ENCODE measurements around the gene GPAT2.
"Not testable (repeated sequence)": the region's sequence is repeated elsewhere in the genome, so short reads cannot be mapped to it uniquely, and the experiment has no call there.

GPAT2 gene

GRCh38 chr2:96034792-96035191 is at the start of gene GPAT2:
Gene GPAT2 (minus strand): TSS chr2:96034916. CDS start chr2:96032359, 2,557 bp downstream.
- not testable (repeated sequence) for H3K9me3 ChIP-seq (ENCODE audit: control insufficient read depth, insufficient read depth, low read length); H3K36me3 ChIP-seq (ENCODE audit: control insufficient read depth, insufficient read depth, low read length); H3K27me3 ChIP-seq (ENCODE audit: control insufficient read depth, insufficient read depth, low read length); H3K9ac ChIP-seq (ENCODE audit: low read depth, low read length); H3K4me3 ChIP-seq (ENCODE audit: low read depth, low read length); H3K4me1 ChIP-seq (ENCODE audit: control insufficient read depth, insufficient read depth, low read length)

DNA sequence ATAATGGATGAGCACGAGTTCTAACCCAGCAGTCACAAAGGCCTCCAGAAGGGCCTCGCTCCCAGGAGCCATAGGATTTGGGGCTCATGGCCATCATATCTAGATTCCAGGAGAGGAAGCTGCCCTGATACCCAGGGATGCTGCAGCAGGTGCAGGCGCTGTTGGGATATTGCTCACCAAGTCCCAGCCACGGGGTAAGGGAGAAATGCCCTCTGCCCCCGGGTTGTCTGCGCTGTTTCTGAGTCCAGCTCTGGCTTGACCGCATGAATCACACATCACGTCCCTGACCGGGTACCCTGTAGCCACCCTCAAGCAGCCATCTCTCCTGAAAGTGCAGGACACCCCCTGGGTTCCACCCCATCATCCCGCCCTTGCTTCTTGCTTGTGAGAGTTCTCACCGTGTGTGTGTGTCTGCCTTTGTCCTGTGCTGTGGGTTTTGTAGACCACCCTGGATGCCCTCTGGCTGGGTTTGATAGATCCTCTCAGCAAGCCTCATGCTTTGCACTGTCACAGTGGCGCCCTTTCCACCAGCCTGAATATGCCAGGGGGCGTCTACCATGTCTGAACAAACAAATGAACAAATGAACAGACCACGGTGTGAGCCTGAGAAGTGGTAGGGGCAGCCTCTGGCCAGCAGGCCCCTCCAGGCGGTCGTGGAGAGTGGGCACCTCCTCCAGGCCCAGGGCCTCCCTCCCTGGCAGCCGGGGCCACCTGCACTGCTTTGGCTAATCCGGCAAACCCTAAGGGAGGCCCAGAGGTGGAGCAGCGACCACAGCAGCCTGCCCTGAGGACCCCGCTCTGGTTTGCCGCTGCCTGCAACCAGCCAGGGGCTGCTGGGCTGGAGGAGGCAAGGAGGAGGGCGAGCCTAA is 49.5 kb upstream of the GPAT2 start:
- Histone ChIP-seq H3K4me1 (ENCODE audit: control insufficient read depth, insufficient read depth, low read length) (no peaks in the 10 kb centered on the region), H3K4me3 (ENCODE audit: low read depth, low read length) (no peak overlapping the region), H3K36me3 (ENCODE audit: control insufficient read depth, insufficient read depth, low read length) (no peaks in the 10 kb centered on the region), H3K27me3 (ENCODE audit: control insufficient read depth, insufficient read depth, low read length) (no peaks in the 10 kb centered on the region), H3K9ac (ENCODE audit: low read depth, low read length) (no peak overlapping the region), H3K9me3 (ENCODE audit: control insufficient read depth, insufficient read depth, low read length) (no peaks in the 10 kb centered on the region)

DNA sequence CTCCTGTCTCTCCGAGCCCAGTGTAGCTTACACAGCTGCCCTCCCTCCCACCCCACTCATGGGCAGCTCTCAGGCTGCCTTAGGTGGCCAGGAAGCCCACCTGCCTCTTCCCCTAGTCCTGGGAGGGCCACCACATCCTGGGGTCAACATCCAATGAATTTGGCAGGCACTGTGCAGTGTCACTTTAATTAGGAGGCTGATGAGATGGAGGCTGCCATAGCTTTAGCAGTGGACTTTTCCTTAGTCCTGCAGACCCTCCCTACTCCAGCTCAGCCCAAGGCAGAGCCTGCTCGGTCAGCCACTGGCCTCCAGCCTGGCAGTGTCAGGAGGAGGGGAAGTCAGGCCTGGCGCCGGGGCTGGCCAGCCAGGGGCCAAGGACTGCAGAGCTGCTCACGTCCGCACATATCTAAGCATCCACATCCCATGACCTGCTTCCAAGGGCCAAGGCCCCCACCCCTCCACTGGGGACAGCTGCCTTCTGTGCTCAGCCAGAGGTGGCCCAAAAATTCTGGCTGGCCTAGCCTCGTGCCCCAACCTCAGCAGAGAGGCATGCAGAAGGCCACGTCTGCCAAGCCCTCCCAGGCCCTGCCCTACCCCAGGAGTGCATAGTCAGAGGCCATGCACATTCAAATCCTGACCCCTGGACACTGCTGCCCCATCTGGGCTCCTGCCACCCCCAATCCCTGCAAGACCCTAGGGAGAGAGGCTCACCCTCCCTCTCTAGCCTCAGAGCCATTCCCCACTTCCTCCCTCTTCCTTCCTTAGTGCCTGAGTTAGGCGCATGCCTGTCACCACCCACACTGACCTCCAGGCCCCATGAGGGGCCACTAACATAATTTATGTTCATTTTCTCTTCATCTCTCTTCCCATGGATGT is 48.6 kb upstream of the GPAT2 start:
- Histone ChIP-seq H3K27me3 (ENCODE audit: control insufficient read depth, insufficient read depth, low read length) (no peaks in the 10 kb centered on the region), H3K36me3 (ENCODE audit: control insufficient read depth, insufficient read depth, low read length) (no peaks in the 10 kb centered on the region), H3K9me3 (ENCODE audit: control insufficient read depth, insufficient read depth, low read length) (no peaks in the 10 kb centered on the region), H3K4me1 (ENCODE audit: control insufficient read depth, insufficient read depth, low read length) (no peaks in the 10 kb centered on the region), H3K4me3 (ENCODE audit: low read depth, low read length) (no peak overlapping the region), H3K9ac (ENCODE audit: low read depth, low read length) (no peak overlapping the region)

- H3K9me3 ChIP-seq (ENCODE audit: control insufficient read depth, insufficient read depth, low read length), result no peaks in the 10 kb centered on the region
- H3K27me3 ChIP-seq (ENCODE audit: control insufficient read depth, insufficient read depth, low read length), result no peaks in the 10 kb centered on the region
- H3K4me3 ChIP-seq (ENCODE audit: low read depth, low read length), result no peak overlapping the region
- no peaks in the 10 kb centered on the region for H3K36me3 ChIP-seq (ENCODE audit: control insufficient read depth, insufficient read depth, low read length)
- no peaks in the 10 kb centered on the region for H3K4me1 ChIP-seq (ENCODE audit: control insufficient read depth, insufficient read depth, low read length)
- H3K9ac ChIP-seq (ENCODE audit: low read depth, low read length), result no peak overlapping the region
Measured at GRCh38 chr2:96082211-96083063, 47.7 kb upstream of the GPAT2 start.

- H3K4me3 ChIP-seq (ENCODE audit: low read depth, low read length), result no peak overlapping the region
- no peak overlapping the region for H3K9ac ChIP-seq (ENCODE audit: low read depth, low read length)
- no peaks in the 10 kb centered on the region for H3K4me1 ChIP-seq (ENCODE audit: control insufficient read depth, insufficient read depth, low read length)
- H3K9me3 ChIP-seq (ENCODE audit: control insufficient read depth, insufficient read depth, low read length), result no peaks in the 10 kb centered on the region
- no peaks in the 10 kb centered on the region for H3K36me3 ChIP-seq (ENCODE audit: control insufficient read depth, insufficient read depth, low read length)
- no peaks in the 10 kb centered on the region for H3K27me3 ChIP-seq (ENCODE audit: control insufficient read depth, insufficient read depth, low read length)
Measured at GRCh38 chr2:96081042-96081441, 46.3 kb upstream of the GPAT2 start.

- H3K9me3 ChIP-seq (ENCODE audit: control insufficient read depth, insufficient read depth, low read length), result no peaks in the 10 kb centered on the region
- H3K27me3 ChIP-seq (ENCODE audit: control insufficient read depth, insufficient read depth, low read length), result no peaks in the 10 kb centered on the region
- no peak overlapping the region for H3K9ac ChIP-seq (ENCODE audit: low read depth, low read length)
- no peak overlapping the region for H3K4me3 ChIP-seq (ENCODE audit: low read depth, low read length)
- H3K36me3 ChIP-seq (ENCODE audit: control insufficient read depth, insufficient read depth, low read length), result no peaks in the 10 kb centered on the region
- no peaks in the 10 kb centered on the region for H3K4me1 ChIP-seq (ENCODE audit: control insufficient read depth, insufficient read depth, low read length)
Measured at GRCh38 chr2:96075199-96075771, 40.6 kb upstream of the GPAT2 start.

- no peaks in the 10 kb centered on the region for H3K36me3 ChIP-seq (ENCODE audit: control insufficient read depth, insufficient read depth, low read length)
- H3K4me3 ChIP-seq (ENCODE audit: low read depth, low read length), result no peak overlapping the region
- no peak overlapping the region for H3K9ac ChIP-seq (ENCODE audit: low read depth, low read length)
- H3K27me3 ChIP-seq (ENCODE audit: control insufficient read depth, insufficient read depth, low read length), result no peaks in the 10 kb centered on the region
- H3K9me3 ChIP-seq (ENCODE audit: control insufficient read depth, insufficient read depth, low read length), result no peaks in the 10 kb centered on the region
- H3K4me1 ChIP-seq (ENCODE audit: control insufficient read depth, insufficient read depth, low read length), result no peaks in the 10 kb centered on the region
Measured at GRCh38 chr2:96074156-96074555, 39.4 kb upstream of the GPAT2 start.

- Histone ChIP-seq H3K9me3 (ENCODE audit: control insufficient read depth, insufficient read depth, low read length) (no peaks in the 10 kb centered on the region), H3K4me3 (ENCODE audit: low read depth, low read length) (no peak overlapping the region), H3K36me3 (ENCODE audit: control insufficient read depth, insufficient read depth, low read length) (no peaks in the 10 kb centered on the region), H3K4me1 (ENCODE audit: control insufficient read depth, insufficient read depth, low read length) (no peaks in the 10 kb centered on the region), H3K27me3 (ENCODE audit: control insufficient read depth, insufficient read depth, low read length) (no peaks in the 10 kb centered on the region), H3K9ac (ENCODE audit: low read depth, low read length) (no peak overlapping the region)
Measured at GRCh38 chr2:96073170-96073775, 38.6 kb upstream of the GPAT2 start.

DNA sequence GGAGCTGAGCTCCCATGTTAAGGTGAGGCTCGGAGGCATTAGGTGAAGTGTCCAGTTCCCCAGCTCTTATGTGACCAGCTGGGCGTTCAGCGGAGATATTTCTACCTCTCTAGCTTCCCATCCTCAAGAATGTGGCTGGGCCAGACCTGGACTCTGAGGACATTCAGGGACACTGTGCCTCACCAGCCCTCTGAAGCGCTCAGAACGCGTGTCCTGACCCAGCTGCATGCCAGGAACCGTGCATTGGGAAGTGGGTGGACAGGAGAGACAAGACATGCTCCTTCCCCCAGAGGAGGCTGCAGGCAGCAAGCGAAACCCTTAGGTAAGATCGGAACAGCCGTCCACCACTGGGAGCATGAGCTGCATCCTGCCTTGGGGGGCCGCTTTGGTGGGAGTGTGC is 38.0 kb upstream of the GPAT2 start:
- Histone ChIP-seq H3K4me1 (ENCODE audit: control insufficient read depth, insufficient read depth, low read length) (no peaks in the 10 kb centered on the region), H3K36me3 (ENCODE audit: control insufficient read depth, insufficient read depth, low read length) (no peaks in the 10 kb centered on the region), H3K9me3 (ENCODE audit: control insufficient read depth, insufficient read depth, low read length) (no peaks in the 10 kb centered on the region), H3K27me3 (ENCODE audit: control insufficient read depth, insufficient read depth, low read length) (no peaks in the 10 kb centered on the region), H3K4me3 (ENCODE audit: low read depth, low read length) (no peak overlapping the region), H3K9ac (ENCODE audit: low read depth, low read length) (no peak overlapping the region)

DNA sequence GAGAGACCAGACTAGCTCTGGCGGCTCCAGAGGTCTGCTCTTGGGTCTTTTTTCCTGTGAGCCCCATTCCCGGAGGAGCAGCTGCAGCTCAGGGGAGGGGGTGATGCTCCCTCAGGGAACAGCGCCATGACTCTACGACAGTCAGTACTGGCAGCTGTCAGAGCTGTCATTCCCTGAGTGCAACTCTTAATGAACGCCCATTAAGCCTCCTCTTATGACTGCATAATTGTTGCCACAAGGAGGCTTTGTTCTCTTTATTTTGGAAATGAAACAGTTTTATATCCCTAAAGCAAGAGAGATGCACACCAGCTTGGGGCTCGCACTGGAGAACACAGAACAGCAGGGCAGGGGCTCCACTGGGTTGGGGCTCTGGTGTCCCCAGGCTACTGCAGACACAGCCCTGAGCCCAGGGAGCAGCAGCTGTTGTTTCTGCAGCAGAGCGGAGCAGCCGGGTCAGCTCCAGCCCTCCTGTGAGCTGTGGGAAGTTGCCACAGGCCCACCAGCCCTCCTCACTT is 37.3 kb upstream of the GPAT2 start:
- not testable (repeated sequence) for H3K9me3 ChIP-seq (ENCODE audit: control insufficient read depth, insufficient read depth, low read length); H3K27me3 ChIP-seq (ENCODE audit: control insufficient read depth, insufficient read depth, low read length); H3K4me3 ChIP-seq (ENCODE audit: low read depth, low read length); H3K36me3 ChIP-seq (ENCODE audit: control insufficient read depth, insufficient read depth, low read length); H3K9ac ChIP-seq (ENCODE audit: low read depth, low read length); H3K4me1 ChIP-seq (ENCODE audit: control insufficient read depth, insufficient read depth, low read length)
